KBM-7 (cell line): ENCODE measurements around the gene TRIO.

Experiments
- DNase-seq: peaks from one replicate; pipeline ENCODE4 v3.0.0-alpha.2; 2015
- in situ Hi-C: fragments of 300-500 bp; cut with MboI; formaldehyde crosslinking; loops from 2 replicates; pipeline ENCODE4 v1.14.3; 2020; ENCODE audit warnings: low sequenced_read_pairs, low pct_unique_long_range_greater_than_20kb, mixed read lengths

Gene TRIO

DNA sequence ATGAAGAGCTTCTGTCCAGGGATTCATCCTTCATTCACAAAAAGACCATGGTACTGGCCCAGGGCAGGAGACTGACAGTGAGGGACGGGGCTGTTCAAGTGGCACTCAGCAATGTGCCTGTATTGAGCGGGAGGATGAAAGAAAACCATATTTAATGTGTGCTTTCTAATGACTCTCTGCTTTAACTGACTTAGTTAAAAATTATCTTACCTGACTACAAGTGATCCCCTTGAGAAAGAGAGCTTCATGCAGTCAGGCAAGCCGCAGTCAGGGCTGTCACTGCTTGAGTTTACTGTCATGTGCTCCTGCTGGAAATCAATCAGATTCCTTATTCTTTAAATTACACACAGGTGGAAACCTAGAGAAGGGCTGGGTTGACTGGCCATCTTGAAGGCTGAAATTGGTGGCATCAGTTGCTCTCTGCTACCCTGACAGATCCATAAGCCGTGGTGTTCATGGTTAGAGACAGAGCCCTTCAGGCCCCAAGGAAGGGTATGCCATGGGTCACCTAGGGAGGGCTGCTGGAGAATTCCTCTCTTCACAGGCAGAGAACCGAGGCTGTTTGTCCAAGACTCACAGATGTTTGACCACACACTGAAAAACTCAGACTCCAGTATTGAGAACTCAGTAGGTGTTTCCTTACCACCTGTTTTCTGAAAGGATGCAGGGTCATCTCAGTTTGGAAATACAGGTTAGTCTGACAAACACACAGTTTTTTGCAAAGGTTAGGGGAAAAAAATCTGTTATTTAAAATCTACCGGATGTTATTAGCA is 70.9 kb downstream of the TRIO start:
- DNase-seq = no peak
- in situ Hi-C loops = no loop called here

DNA sequence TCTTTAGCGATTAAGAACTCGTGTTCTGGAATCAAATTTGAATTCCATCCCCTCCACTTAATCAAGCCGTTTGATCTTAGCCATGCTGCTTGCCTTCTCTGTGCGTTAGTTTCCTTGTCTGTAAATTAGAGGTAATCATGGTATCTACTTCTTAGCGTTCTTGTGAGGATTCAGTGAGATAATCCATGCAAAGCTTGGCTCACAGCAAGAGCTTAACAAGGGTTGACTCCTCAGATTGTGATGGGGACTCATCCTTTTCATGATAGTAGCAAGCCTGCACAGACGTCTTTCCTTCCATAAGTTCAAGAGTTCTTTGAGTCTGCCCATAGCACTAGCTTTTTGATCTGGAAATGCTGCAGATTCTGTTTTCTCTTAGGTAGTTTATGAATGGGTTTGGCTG is 72.8 kb downstream of the TRIO start:
- DNase-seq = no peak
- in situ Hi-C loops = no loop called here

DNA sequence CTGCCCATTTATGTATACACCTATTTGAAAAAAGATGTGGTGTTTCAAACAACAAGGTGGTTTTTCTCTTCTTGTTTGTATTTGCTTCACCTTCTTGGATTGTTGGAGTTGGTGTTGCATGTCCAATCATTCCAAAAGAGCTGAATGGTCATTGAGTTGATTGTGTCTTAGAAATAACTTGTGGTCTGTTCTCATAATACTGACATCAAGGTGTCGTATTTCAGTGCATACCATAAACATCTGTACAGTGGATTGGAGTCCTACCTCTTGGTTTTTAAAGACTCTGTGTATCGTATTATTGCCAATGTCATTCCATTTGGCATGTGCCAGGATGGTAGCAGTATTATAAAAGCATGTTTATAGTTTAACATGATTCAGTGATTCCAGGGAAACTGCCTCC is 73.2 kb downstream of the TRIO start:
- no peak for DNase-seq
- in situ Hi-C loops = no loop called here

DNA sequence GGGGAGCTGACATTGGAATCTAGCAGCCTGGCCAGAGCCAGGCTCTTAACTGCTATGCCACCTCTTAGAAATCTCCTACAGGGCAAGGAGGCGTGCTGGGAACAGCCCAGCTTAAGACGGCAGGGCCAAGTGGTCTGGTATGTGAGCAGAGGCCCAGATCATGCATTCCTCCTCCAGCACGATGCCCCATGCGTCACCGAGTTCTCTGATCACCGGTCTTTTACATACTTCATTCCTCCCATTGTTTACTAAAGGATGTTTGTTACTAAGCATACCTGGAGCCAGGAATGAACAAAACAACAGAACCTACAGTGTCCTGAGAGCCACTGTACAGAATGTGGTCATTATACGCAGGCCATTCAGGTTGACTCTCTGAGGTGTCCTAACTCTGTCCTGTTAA is 73.8 kb downstream of the TRIO start:
- in situ Hi-C loops = no loop called here
- DNase-seq = no peak

DNA sequence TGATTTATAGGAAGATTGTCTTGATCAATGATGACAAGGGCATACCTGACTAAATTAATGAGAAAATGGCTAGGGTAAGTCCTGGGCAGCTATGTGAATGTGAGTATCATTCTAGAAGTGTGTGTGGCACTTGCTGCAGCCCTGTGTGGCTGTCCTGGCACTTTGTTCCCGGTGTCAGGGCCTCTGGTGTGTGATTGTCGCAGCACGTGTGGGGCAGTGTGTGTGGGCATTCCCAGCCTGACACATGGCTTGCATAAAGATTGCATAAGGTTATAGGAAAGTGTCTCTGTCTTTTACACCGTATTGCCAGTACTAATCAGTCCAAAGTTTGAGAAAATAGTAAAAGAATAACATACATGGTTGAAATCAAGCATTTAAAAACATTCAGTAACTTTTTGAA is 74.4 kb downstream of the TRIO start:
- no peak for DNase-seq
- in situ Hi-C loops = no loop called here

DNA sequence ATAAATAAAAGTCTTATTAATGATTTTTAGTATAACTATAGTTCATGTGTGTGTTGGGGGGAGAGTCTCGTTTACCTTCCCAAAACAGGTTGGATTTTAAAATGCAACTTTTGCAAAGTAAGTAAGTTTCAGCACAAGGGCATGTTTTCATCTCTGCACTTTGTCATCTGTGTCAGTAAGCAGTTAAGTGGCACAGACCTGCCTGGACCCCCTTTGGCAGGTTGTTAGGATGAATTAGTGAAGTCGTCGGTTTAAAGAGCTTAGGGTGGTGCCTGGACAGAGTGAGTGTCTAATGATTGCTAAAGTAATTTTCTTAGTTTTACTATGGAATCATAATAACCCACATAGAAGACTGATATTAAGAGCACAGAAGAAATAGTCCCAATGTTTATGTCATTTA is 74.9 kb downstream of the TRIO start:
- in situ Hi-C loops = no loop called here
- DNase-seq = no peak

DNA sequence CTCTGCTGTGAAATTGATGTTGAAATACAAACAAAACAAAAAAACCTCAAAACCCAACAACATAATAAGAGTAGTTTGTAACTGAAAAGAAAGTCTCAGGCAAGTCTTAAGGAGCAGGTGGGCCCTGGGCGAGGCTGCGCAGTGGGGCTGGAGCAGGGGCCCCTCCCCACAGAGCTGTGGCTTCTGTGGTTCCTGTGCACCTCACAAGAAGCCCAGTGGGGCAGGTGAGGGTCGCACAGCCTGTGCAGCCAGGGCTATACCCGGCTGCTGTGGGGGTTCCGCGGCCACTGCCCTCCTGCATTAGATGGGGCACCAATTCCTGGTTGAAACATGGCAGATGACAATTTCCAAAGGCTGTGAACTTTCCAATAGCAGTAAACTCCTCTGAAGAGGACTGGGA is 75.3 kb downstream of the TRIO start:
- DNase-seq = no peak
- in situ Hi-C loops = no loop called here

DNA sequence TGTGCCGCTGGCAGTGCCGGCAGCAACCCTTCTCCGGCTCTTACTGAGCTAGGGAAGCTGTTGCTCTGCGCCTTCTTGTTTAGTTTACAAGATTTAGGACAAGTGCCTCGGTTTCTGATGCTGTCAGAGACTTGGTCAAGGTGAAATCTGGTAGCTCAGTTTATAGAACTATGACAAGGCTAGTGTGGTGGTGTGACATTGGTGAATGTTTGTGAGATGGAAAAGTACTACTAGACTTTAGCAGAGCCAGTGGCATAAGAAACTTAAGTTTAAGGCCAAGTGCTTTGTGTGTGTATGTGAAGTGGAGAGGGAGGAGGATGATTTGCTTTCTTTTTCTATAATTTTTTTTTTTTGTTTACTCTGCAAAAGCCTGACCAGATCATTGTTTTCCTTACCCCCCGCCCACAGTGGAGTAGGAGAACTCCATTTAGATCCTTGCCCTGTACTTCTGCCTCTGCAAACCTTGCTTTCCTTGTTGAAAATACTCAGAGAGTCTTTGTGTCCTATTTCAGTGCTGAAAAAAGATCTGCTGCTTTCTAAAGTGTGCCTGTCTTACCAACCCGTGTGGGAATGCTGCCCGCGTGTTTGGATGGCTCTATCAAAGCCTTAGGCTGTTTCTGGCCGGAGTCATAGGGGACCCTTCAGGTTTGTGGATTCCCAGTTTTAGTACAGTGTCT is 75.9 kb downstream of the TRIO start:
- no peak for DNase-seq

DNA sequence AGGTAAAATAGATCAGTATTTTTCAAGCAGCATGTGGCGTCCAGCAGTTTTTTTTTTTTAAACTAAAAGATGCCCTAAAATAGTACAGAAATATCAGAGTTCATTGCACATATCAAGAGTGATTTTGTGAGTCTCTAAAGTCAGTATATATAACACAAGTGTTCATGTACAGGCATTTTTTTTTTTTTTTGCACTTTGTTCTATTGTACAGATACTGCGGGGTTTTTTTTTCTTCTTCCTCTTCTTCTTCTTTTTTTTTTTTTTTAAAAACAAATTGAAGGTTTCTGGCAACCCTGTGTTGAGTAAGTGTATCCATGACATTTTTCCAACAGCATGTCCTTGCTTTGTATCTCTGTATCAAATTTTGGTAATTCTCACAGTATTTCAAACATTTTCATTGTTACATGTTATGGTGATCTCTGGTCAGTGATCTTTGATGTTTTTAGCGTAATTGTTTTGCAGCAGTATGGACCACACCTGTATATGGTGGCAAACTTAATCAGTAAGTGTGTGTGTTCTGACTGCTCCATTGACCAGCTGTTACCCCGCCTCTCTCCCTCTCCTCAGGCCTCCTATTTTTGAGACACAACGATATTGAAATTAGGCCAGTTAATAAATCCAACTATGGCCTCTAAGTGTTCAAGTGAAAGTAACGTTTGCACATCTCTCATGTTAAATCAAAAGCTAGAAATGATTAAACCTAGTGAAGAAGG is 76.8 kb downstream of the TRIO start:
- in situ Hi-C loops = no loop called here
- DNase-seq = no peak

More for the DNA sequence above, 75.9 kb downstream of the TRIO start:
- in situ Hi-C loops = no loop called here

DNA sequence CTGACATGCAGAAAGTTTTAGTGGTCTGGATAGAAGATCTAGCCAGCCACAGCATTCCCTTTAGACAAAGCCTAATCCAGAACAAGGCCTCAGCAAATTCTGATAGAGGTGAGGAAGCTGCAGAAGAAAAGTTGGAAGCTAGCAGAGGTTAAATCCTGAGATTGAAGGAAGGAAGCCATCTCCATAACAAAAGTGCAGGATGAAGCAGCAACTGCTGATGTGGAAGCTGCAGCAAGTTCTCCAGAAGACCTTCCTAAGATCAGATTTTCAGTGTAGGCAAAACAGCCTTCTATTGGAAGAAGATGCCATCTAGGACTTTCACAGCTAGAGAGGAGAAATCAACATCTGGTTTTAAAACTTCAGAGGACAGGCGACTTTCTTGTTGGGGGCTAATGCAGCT is 77.5 kb downstream of the TRIO start:
- in situ Hi-C loops = no loop called here
- DNase-seq = no peak

DNA sequence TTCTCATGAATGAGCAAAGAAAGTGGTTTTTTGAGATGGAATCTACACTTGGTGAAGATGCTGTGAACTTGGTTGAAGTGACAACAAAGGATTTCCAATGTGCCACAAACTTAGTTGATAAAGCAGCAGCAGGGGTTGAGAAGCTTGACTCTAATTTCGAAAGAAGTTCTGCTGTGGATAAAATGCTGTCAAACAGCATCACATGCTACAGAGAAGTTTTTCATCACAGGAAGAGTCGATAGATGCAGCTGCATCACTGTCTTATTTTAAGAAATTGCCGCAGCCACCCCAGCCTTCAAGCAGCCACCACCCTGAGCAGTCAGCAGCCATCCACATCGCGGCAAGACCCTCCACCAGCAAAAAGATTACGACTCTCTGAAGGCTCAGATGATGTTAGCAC is 78.6 kb downstream of the TRIO start:
- in situ Hi-C loops = no loop called here
- no peak for DNase-seq

DNA sequence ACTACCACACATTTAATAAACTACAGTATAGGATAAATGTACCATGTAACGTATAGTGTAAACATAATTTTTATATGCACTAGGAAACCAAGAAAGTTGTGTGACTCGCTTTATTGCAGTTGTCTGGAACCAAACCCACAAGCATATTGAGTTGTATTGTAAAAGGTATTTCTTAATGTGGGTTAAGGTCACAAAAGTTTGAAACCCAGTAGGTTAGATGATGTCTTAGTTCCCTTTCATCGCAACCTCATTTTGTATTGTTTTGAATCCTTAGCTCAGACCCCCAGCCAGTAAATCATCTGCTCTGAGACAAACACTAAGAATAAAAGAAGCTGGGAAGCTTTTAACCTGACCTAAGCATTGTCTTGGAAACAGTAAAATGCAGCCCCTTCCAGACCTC is 79.1 kb downstream of the TRIO start:
- no peak for DNase-seq
- in situ Hi-C loops = no loop called here

DNA sequence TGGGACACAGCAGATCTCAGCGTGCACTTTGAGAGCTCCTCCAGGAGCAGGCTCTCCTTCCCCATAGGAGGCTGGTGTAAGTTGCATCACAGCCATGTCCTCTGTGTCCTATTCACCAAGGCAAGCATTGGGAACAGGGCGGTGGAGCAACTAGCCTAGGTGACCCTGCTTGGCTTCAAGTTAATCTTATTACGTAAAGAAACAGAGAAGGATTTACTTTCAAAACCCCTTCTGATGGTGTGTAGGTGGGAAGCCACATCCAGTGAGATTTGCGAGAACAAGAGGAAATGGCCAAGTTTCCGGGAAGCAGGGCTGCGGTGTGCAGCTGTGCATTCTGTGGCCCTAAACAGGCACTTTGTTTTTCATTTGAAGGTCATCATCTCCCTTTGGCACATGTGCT is 80.2 kb downstream of the TRIO start:
- no peak for DNase-seq
- in situ Hi-C loops = no loop called here

DNA sequence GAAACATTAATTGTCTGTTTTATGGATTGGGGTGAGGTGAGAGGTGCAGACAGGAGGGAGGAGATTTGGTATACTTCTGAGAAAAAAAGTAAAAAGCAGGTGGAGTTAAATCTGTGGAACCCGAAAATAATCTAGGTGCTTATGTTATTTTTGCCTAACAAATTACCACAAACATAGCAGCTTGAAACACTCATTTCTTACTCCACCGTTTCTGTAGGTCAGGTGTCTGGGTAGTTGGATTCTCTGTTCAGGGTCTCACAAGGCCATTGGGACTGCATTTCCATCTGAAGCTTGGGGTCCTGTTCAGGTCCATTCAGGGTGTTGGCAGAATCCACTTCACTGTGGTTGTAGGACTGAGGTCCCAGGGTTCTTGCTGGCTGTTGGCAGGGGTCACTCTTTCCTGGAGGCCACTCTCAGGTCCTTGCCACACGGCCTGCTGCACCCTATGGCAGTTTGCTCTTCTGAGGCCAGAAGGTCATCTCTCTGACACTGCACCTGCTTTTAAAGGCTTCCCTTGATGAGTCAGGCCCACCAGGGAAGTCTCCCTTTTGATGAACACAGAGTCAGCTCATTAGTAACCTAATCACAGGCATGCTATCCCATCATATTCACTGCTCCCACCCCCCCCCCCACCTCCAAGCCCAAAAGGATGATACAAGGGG is 82.2 kb downstream of the TRIO start:
- in situ Hi-C loops = no loop called here
- no peak for DNase-seq

DNA sequence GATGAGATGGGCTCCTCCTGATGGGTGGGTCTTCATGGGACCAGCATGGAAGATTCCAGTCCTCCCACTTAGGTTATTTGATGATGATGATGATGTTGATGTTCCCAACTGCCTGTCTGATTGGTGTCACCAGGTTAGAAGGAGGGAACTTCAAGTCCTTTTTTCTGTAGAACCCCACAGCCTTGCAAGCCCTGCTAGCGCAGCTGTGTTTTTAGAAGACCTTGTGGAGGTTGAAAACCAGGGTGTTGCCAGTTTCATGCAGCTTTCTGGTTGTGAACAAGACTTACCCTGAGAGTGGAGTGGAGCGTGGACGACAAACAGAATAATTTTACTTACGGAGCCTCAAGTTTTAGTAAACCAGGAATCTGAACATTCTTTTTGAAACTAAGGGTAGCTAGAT is 83.0 kb downstream of the TRIO start:
- no peak for DNase-seq
- in situ Hi-C loops = no loop called here

DNA sequence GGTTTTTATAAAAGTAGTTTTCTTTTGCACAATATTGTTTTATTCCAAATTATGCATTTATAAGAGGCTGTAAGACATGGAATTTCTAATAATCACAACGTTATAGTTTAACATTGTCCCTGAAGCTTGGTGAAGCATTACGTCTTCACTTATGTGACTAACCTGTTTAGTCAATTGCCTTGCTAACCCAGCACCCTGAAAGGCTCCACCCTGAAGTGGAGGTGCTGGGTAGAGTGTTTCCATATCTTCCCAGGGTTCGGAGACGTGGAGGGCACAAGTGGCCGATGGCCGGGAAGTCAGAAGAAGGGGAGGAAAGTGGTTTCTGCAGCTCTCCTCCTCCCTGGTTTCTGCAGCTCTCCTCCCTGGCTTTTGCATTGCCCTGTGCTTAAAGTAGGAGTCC is 83.4 kb downstream of the TRIO start:
- no peak for DNase-seq
- in situ Hi-C loops = no loop called here

DNA sequence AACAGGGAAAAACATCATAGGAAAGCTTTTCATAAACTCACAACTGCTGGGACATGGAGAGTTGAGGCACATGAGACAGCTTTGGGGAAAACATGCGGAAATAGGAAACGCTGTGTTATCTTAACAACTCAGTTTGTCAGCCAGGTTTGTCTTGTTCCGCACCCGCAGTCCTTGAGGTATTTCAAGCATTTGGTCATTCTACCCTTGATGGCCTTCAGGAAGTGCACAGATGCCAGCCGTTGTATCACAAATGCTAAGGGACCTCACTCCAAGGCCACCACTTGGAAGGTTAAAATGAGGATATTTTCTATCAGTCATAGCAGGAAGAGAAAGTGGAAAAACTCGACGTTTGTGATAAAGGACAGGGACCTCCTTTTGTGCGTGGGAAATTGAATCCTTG is 83.8 kb downstream of the TRIO start:
- no peak for DNase-seq

DNA sequence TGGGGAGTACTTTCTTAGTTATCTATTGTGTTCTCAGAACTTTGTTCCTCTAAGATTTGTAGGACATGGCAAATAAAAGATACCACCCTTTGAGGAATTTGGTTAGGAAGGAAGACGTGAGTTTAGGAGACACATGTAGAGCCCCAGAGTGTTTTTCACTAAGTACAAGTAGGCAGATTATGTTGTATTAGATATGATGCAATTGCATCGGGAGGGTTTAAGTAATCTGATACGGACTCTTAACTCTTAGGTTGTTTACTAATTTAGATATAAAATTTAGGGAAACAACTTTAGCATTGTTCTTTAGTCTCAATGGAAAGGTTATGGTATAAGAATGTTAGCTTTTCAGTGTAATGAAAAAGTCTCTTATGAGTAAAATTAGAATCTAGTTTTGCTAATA is 84.4 kb downstream of the TRIO start:
- in situ Hi-C loops = no loop called here
- no peak for DNase-seq

More for the DNA sequence above, 83.8 kb downstream of the TRIO start:
- in situ Hi-C loops = no loop called here

DNA sequence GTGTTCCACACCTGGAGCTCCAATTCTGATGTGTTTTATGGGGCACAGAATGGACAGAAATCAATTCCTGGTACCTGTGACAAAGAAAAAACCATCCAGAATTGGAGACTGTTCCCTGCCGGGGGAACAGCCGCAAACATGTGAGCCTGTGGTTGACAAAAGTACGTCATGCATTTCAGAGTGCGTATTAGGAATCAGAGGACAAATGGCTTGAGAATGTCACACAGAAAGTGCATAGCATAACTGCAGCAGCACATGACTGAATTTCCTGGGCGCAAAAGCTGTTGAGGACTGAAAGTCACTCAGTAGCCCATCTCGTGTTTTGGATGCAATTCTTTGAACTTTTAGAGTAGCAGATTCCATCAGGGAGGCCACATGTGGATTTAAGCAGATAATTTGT is 85.1 kb downstream of the TRIO start:
- DNase-seq = no peak
- in situ Hi-C loops = no loop called here

DNA sequence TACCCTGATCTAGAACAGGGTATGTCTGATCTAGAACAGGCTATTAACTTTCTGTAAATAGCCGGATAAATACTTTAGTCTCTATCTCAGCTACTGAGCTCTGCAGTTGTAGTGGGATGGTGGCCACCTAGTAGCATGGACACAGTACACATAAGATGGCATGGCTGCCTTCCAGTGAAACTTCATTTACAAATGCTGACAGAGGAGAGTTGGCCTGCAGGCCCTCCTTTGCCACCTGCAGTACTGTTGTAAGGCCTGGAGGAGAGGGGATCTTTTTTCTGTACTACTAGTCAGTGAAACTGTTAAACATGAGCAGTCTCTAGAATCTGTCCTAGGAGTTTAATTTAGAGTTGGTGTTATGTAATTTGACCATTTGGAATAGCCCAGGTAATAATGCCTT is 86.0 kb downstream of the TRIO start:
- no peak for DNase-seq
- in situ Hi-C loops = no loop called here
